GM23338 (cell line): Measurements from ENCODE around the gene AKAP13. TPM values are rescaled to one million over a fixed set of nuclear protein-coding genes. Genes with fewer than 3 reads are reported as not detected.

Experiments
- ATAC-seq: fragments of 200-7000 bp; cut with Tn5 transposase; 3 replicates; pipeline ENCODE4 v1.9.1; 2020
- DNase-seq: peaks from one replicate; pipeline ENCODE4 v3.0.0-alpha.2; 2015; ENCODE audit warnings: low spot score
- H2AFZ ChIP-seq: fragments of 200-600 bp; sonication (generic); 2 replicates; pipeline ENCODE4 v1.8.0; 2016; ENCODE audit warnings: antibody characterized with exemption, mild to moderate bottlenecking, moderate library complexity
- H3F3A ChIP-seq: fragments of 200-600 bp; sonication (generic); replicated peaks from 2 replicates; pipeline ENCODE4 v1.8.0; 2017; ENCODE audit warnings: antibody characterized with exemption, mixed run types, low read depth
- H3K27ac ChIP-seq: fragments of 200-600 bp; sonication (generic); 2 replicates; pipeline ENCODE4 v1.6.1; 2016; ENCODE audit warnings: low read depth
- H3K27me3 ChIP-seq: fragments of 200-600 bp; sonication (generic); 2 replicates; pipeline ENCODE4 v1.8.0; 2016; ENCODE audit warnings: mild to moderate bottlenecking, mixed run types, moderate library complexity; ENCODE audit not compliant: insufficient read depth
- H3K36me3 ChIP-seq: fragments of 200-600 bp; sonication (generic); 2 replicates; pipeline ENCODE4 v1.8.0; 2016; ENCODE audit warnings: mild to moderate bottlenecking; ENCODE audit not compliant: insufficient read depth
- H3K4me1 ChIP-seq: fragments of 200-600 bp; sonication (generic); 2 replicates; pipeline ENCODE4 v1.8.0; 2016; ENCODE audit warnings: mild to moderate bottlenecking, moderate library complexity; ENCODE audit not compliant: insufficient read depth
- H3K4me2 ChIP-seq: fragments of 200-600 bp; sonication (generic); 2 replicates; pipeline ENCODE4 v1.7.1; 2017; ENCODE audit warnings: mixed run types
- H3K4me3 ChIP-seq: fragments of 200-600 bp; sonication (generic); 2 replicates; pipeline ENCODE4 v1.6.1; 2016; ENCODE audit warnings: mixed run types
- H3K79me2 ChIP-seq: fragments of 200-600 bp; sonication (generic); replicated peaks from 2 replicates; pipeline ENCODE4 v1.8.0; 2017; ENCODE audit warnings: mild to moderate bottlenecking; ENCODE audit not compliant: insufficient read depth
- H3K9me2 ChIP-seq: fragments of 200-600 bp; sonication (generic); 2 replicates; pipeline ENCODE4 v1.8.0; 2017; ENCODE audit not compliant: insufficient read depth
- H4K20me1 ChIP-seq: fragments of 200-600 bp; sonication (generic); replicated peaks from 2 replicates; pipeline ENCODE4 v1.8.0; 2017; ENCODE audit warnings: mild to moderate bottlenecking; ENCODE audit not compliant: insufficient read depth
- H3K27ac Mint-ChIP-seq: 2 replicates; pipeline ENCODE4 v1.8.0; 2020; ENCODE audit warnings: inconsistent platforms, mild to moderate bottlenecking, moderate library complexity, mixed read lengths
- H3K27me3 Mint-ChIP-seq: 3 replicates; pipeline ENCODE4 v1.8.0; 2022; ENCODE audit warnings: low read depth, mild to moderate bottlenecking, moderate library complexity, mixed read lengths, inconsistent platforms; ENCODE audit not compliant: insufficient read depth, poor library complexity
- H3K36me3 Mint-ChIP-seq: 3 replicates; pipeline ENCODE4 v1.8.0; 2021; ENCODE audit warnings: low read depth, mild to moderate bottlenecking, inconsistent platforms, moderate library complexity, mixed read lengths
- H3K4me1 Mint-ChIP-seq: 3 replicates; pipeline ENCODE4 v1.8.0; 2020; ENCODE audit warnings: mild to moderate bottlenecking, inconsistent platforms, mixed read lengths
- H3K4me3 Mint-ChIP-seq: 3 replicates; pipeline ENCODE4 v1.8.0; 2021; ENCODE audit warnings: moderate library complexity, mild to moderate bottlenecking, inconsistent platforms, mixed read lengths
- H3K9me3 Mint-ChIP-seq: 3 replicates; pipeline ENCODE4 v1.8.0; 2020; ENCODE audit warnings: moderate library complexity, mild to moderate bottlenecking, inconsistent platforms, mixed read lengths
- CTCF ChIP-seq, 2 experiments: fragments of 200-600 bp in 1 of 2; sonication (generic) in 1 of 2; conservative IDR thresholded peaks; 2 replicates each; pipeline versions ENCODE4 v1.5.1 to v1.6.1; 2016 to 2017; ENCODE audit warnings: antibody characterized with exemption in 2 of 2, low read depth in 2 of 2, mild to moderate bottlenecking in 2 of 2, moderate library complexity in 1 of 2
- EZH2 ChIP-seq: fragments of 200-600 bp; sonication (generic); IDR thresholded peaks from one replicate; pipeline ENCODE4 v1.8.0; 2017; ENCODE audit warnings: antibody characterized with exemption, mild to moderate bottlenecking, low read depth; ENCODE audit not compliant: unreplicated experiment
- JUNB ChIP-seq: IDR thresholded peaks from one replicate; pipeline ENCODE4 v1.6.1; 2016; ENCODE audit warnings: antibody characterized with exemption; ENCODE audit not compliant: unreplicated experiment
- POLR2AphosphoS5 ChIP-seq: IDR thresholded peaks from 2 replicates; pipeline ENCODE4 v1.6.1; 2016; ENCODE audit warnings: antibody characterized with exemption, low read depth
- REST ChIP-seq: IDR thresholded peaks from one replicate; pipeline ENCODE4 v1.6.1; 2018; ENCODE audit warnings: antibody characterized with exemption; ENCODE audit not compliant: unreplicated experiment
- ZNF462 ChIP-seq: fragments of 250-450 bp; sonication (Bioruptor Pico); IDR thresholded peaks from 2 replicates; pipeline ENCODE4 v1.5.0; 2020; ENCODE audit warnings: mild to moderate bottlenecking, moderate library complexity
- polyA plus RNA-seq: library from polyadenylated mRNA; unstranded; fragments of >200 nt; fragmentation: Nextera tagmentation; extraction: Ambion mirVana; gene quantifications from 2 replicates; pipeline ENCODE4 v1.2.1, GENCODE V29; 2016
- total RNA-seq: library from RNA; depleted of rRNA; stranded (reverse); fragments of >200 nt; shearing (Covaris generic); gene quantifications from 2 replicates; pipeline ENCODE4 v1.2.3, GENCODE V29; 2014

AKAP13 gene
- total and polyA plus RNA-seq, 2 experiments from 2014 or later = 46.2 to 60.7 TPM

GRCh38 chr15:85768595-85769168 lies 388.3 kb downstream of the AKAP13 start:
- Mint-ChIP-seq H3K4me1 (peaks cover 34% of the 10 kb centered on the region), H3K27ac (no peak overlapping the region), H3K27me3 (peaks cover 2% of the 10 kb centered on the region), H3K4me3 (no peak overlapping the region), H3K9me3 (no peaks in the 10 kb centered on the region), H3K36me3 (peaks cover 19% of the 10 kb centered on the region)
- no peak for ATAC-seq
- Histone ChIP-seq H3K36me3 (no peaks in the 10 kb centered on the region), H3K27me3 (no peaks in the 10 kb centered on the region), H3K4me1 (no peaks in the 10 kb centered on the region), H3K9me2 (no peaks in the 10 kb centered on the region), H3K4me2 (no peak overlapping the region), H4K20me1 (no peaks in the 10 kb centered on the region; the same call in 1 of the 2 replicates), H3K27ac (no peak overlapping the region), H3K4me3 (no peak overlapping the region), H3K79me2 (peaks cover 85% of the 10 kb centered on the region), H2AFZ (no peak overlapping the region), H3F3A (no peaks in the 10 kb centered on the region)
- TF ChIP-seq REST (no peak), POLR2AphosphoS5 (no peak), ZNF462 (CRISPR knock-in tag) (no peak), EZH2 (no peak), CTCF (conservative IDR thresholded peaks at IDR 0.05; ENCODE audit: low read depth in 2 of 2) (no peak), JUNB (no peak)
- no peak for DNase-seq
